T-cell (primary cell): ENCODE results near the gene PNMA8C. TPM values are rescaled to one million over a fixed set of nuclear protein-coding genes. Genes with fewer than 3 reads are reported as not detected.
A peak's percentile ranks its signal among the peaks of the same experiment; 100 is the strongest.
"Not testable (repeated sequence)": the region's sequence is repeated elsewhere in the genome, so short reads cannot be mapped to it uniquely, and the experiment has no call there.

Source experiments
- ATAC-seq, 4 experiments: fragments of 200-7000 bp in 3 of 4; fragments of 150-1000 bp in 1 of 4; cut with Tn5 transposase; replicated peaks in 1 of 4; 1 replicate in 3 of 4; 2 replicates in 1 of 4; pipeline ENCODE4 v1.10.0; 2021; ENCODE audit warnings: moderate library complexity in 3 of 4, mild to moderate bottlenecking in 2 of 4, moderate number of reproducible peaks in 1 of 4
- CTCF ChIA-PET, 2 donors: fragments of 300-600 bp; sonication (Branson Sonifier 250); formaldehyde crosslinking; loops; one replicate each; lab custom pipeline; 2022; ENCODE audit warnings: antibody characterized with exemption in 2 of 2; lab: Charles Lee
- POLR2A ChIA-PET, 2 donors: fragments of 300-600 bp; sonication (Branson Sonifier 250); formaldehyde crosslinking; loops; one replicate each; lab custom pipeline; 2022; ENCODE audit warnings: antibody characterized with exemption in 2 of 2; lab: Charles Lee
- DNase-seq, 35 experiments: peaks; one replicate each; pipeline versions ENCODE4 v3.0.0 to v3.0.0-alpha.2; 2013 to 2023
- H3K27ac ChIP-seq: one replicate; pipeline ENCODE4 v1.5.1; 2013; ENCODE audit warnings: low read length
- H3K27me3 ChIP-seq, 2 experiments: replicated peaks in 1 of 2; 1 replicate in 1 of 2; 2 replicates in 1 of 2; pipeline versions ENCODE4 v1.6.1 to v1.7.0; 2013; ENCODE audit warnings: low read length in 1 of 2, mixed read lengths in 1 of 2; ENCODE audit not compliant: control insufficient read depth in 2 of 2, insufficient read depth in 2 of 2; ENCODE audit errors: extremely low read depth in 1 of 2
- H3K36me3 ChIP-seq, 2 donors: 1 replicate in 1 of 2; 2 replicates in 1 of 2; pipeline versions ENCODE4 v1.6.1 to v1.7.0; 2013; ENCODE audit warnings: low read length in 1 of 2; ENCODE audit not compliant: control insufficient read depth in 2 of 2, insufficient read depth in 1 of 2; ENCODE audit errors: extremely low read depth in 1 of 2
- H3K4me1 ChIP-seq, 2 experiments: 1 replicate in 1 of 2; 2 replicates in 1 of 2; pipeline versions ENCODE4 v1.6.1 to v1.7.0; 2013; ENCODE audit warnings: low read length in 2 of 2, mixed read lengths in 1 of 2; ENCODE audit not compliant: insufficient read depth in 2 of 2, control insufficient read depth in 1 of 2; ENCODE audit errors: extremely low read depth in 1 of 2
- H3K4me3 ChIP-seq, 2 donors: 1 replicate in 1 of 2; 2 replicates in 1 of 2; pipeline versions ENCODE4 v1.5.1 to v1.7.0; 2013; ENCODE audit warnings: mild to moderate bottlenecking in 2 of 2, low read length in 1 of 2, moderate library complexity in 1 of 2; ENCODE audit not compliant: control insufficient read depth in 1 of 2; ENCODE audit errors: extremely low read depth in 1 of 2
- H3K9me3 ChIP-seq: 2 replicates; pipeline ENCODE4 v1.7.0; 2013
- H3K27ac Mint-ChIP-seq, 2 donors: one replicate each; pipeline ENCODE4 v1.8.0; 2020 to 2021; ENCODE audit warnings: mild to moderate bottlenecking in 2 of 2, mixed read lengths in 2 of 2
- H3K27me3 Mint-ChIP-seq, 2 donors: one replicate each; pipeline ENCODE4 v1.8.0; 2021 to 2022; ENCODE audit warnings: mixed read lengths in 2 of 2
- H3K36me3 Mint-ChIP-seq: one replicate; pipeline ENCODE4 v1.8.0; 2021; ENCODE audit warnings: mixed read lengths
- H3K4me1 Mint-ChIP-seq, 3 donors: one replicate each; pipeline ENCODE4 v1.8.0; 2020 to 2022; ENCODE audit warnings: mixed read lengths in 3 of 3, mild to moderate bottlenecking in 1 of 3
- H3K4me3 Mint-ChIP-seq, 3 donors: one replicate each; pipeline ENCODE4 v1.8.0; 2020 to 2022; ENCODE audit warnings: mild to moderate bottlenecking in 3 of 3, mixed read lengths in 3 of 3, moderate library complexity in 3 of 3
- H3K9me3 Mint-ChIP-seq, 3 donors: one replicate each; pipeline ENCODE4 v1.8.0; 2020 to 2022; ENCODE audit warnings: mixed read lengths in 3 of 3
- WGBS: methylation state at CpG from one replicate; pipeline ENCODE4 v1.1.5; 2013; ENCODE audit warnings: missing lambda C conversion rate; ENCODE audit not compliant: insufficient coverage; 5-methylcytosine and 5-hydroxymethylcytosine counted together
- total RNA-seq, 35 experiments: library from RNA in 6 of 35; stranded (reverse) in 6 of 35; fragments of 120-200 nt in 1 of 35; gene quantifications; one replicate each; pipeline versions ENCODE4 v1.2.1 to v1.2.4 and lab custom pipeline; 2013 to 2026

Gene PNMA8C
- total RNA-seq, 5 donors from 2014 or later (not counting 1 experiment from before 2014, with no cell fraction given) = not detected

DNA sequence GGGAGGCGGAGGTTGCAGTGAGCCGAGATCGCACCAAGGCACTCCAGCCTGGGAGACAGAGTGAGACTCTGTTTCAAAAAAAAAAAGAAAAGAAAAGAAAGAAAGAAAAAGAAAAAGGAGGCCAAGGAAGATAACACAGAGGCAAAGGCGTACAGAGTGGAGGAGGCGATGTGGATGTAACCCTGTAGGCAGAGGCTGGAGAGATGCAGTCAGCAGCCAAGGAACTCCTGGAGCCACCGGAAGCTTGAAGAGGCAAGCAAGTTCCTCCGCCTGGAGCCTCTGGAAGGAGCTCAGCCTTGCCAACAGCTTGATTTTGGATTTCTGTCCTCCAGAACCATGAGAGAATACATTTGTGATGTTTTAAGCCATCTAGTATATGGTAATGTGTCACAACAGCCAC, 8.7 kb downstream of the PNMA8C start:
- Mint-ChIP-seq H3K36me3 (no peaks in the 10 kb centered on the region), H3K9me3 (no peaks in the 10 kb centered on the region), H3K4me3 (no peak overlapping the region), H3K27me3 (peaks cover 36 to 57% of the 10 kb centered on the region in 2 donors), H3K4me1 (peaks cover 8 to 9% (median 8%) of the 10 kb centered on the region in 3 donors), H3K27ac (no peak overlapping the region)
- DNase-seq (no peak), ATAC-seq (no peak)
- 98% methylated on average over 5 of the region's 7 CpGs for WGBS
- no peak overlapping the region for H3K27ac ChIP-seq
- peaks cover 0 to 9% of the 10 kb centered on the region in 2 experiments for H3K4me1 ChIP-seq
- no peaks in the 10 kb centered on the region for H3K9me3 ChIP-seq
- peaks cover 0 to 59% of the 10 kb centered on the region in 2 experiments for H3K27me3 ChIP-seq
- CTCF ChIA-PET = no interaction called here
- no peak overlapping the region for H3K4me3 ChIP-seq
- no peaks in the 10 kb centered on the region for H3K36me3 ChIP-seq
- POLR2A ChIA-PET = no interaction called here

DNA sequence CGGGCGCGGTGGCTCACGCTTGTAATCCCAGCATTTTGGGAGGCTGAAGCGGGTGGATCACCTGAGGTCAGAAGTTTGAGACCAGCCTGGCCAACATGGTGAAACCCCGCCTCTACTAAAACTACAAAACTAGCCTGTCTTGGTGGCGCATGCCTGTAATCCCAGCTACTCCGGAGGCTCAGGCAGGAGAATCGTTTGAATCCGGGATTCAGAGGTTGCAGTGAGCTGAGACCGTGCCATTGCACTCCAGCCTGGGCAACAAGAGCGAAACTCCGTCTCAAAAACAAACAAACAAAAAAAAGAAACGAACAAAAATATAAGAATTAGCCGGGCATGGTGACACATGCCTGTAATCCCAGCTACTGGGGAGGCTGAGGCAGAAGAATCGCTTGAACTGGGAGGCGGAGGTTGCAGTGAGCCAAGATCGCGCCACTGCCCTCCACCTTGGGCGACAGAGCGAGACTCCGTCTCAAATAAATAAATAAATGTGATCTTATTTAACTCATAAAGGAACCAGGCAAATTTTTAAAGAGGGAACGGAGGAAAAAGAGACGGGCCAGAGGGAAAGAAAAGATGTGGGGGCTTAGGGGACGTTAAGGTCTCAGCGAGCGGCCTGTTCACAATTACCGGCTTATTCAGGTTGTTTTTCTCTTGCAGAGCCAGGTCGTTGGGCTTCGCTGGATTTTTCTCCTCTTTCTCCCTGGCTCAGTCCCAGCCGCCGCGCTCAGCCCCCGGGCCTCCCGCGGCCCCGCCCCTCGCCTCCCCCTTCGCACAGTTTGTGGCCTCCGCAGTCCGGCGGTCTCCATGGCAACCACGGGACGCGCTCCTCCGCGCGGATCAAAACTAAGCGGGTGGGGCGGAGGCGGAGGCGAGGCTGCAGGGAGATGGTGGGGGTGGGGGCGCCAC, 12.7 kb downstream of the PNMA8C start:
- not testable (repeated sequence) for H3K27ac ChIP-seq, H3K27ac Mint-ChIP-seq, H3K9me3 Mint-ChIP-seq, H3K4me3 ChIP-seq, H3K36me3 Mint-ChIP-seq, H3K9me3 ChIP-seq, H3K4me3 Mint-ChIP-seq, H3K36me3 ChIP-seq
- ChIA-PET POLR2A (interaction anchor here in 1 of 2 donors (0.6 kb wide), 1 partner anchor 104 kb away, joined by 5 read pairs; no protein-coding TSS in a partner anchor), CTCF (interaction anchor here in 1 of 2 donors (0.5 kb wide), 1 partner anchor 83 kb away, joined by 3 read pairs; no protein-coding TSS in a partner anchor)
- WGBS = 32% methylated on average over 23 of the region's 53 CpGs
- Histone ChIP-seq H3K4me1 (peaks cover 0 to 19% of the 10 kb centered on the region in 2 experiments), H3K27me3 (peaks cover 2 to 70% of the 10 kb centered on the region in 2 experiments)
- peaks cover 13 to 15% (median 14%) of the 10 kb centered on the region in 3 donors for H3K4me1 Mint-ChIP-seq
- peaks cover 41 to 65% of the 10 kb centered on the region in 2 donors for H3K27me3 Mint-ChIP-seq
- peak in 6 of 35 experiments; percentile 7 to 43 (median 24) for DNase-seq
- peak in 2 of 4 experiments; percentile 28 to 55 for ATAC-seq

DNA sequence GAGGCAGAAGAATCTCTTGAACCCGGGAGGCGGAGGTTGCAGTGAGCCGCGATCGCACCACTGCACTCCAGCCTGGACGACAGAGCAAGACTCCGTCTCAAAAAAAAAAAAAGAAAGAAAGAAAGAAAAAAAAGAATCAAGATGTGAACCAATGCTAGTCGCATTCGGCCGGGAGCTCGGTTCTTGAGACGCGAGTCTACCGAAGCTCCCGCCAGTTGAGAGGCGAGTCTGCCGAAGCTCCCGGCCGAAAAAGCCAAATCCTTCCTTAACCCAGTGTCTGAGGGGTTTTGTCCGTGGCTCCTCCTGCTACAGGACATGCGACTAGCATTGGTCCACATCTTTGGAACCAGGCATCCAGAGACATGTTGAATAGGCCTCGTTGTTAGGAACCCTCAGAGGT, 13.8 kb downstream of the PNMA8C start:
- WGBS = 97% methylated on average over 19 of the region's 22 CpGs
- DNase-seq, H3K36me3 Mint-ChIP-seq, H3K27ac Mint-ChIP-seq, H3K9me3 Mint-ChIP-seq, H3K27ac ChIP-seq, H3K9me3 ChIP-seq, H3K4me3 ChIP-seq, ATAC-seq, H3K4me3 Mint-ChIP-seq, POLR2A ChIA-PET, H3K36me3 ChIP-seq, CTCF ChIA-PET: not testable (repeated sequence)
- Histone ChIP-seq H3K27me3 (peaks cover 2 to 74% of the 10 kb centered on the region in 2 experiments), H3K4me1 (peaks cover 0 to 19% of the 10 kb centered on the region in 2 experiments)
- Mint-ChIP-seq H3K4me1 (peaks cover 13 to 15% (median 14%) of the 10 kb centered on the region in 3 donors), H3K27me3 (peaks cover 47 to 71% of the 10 kb centered on the region in 2 donors)

DNA sequence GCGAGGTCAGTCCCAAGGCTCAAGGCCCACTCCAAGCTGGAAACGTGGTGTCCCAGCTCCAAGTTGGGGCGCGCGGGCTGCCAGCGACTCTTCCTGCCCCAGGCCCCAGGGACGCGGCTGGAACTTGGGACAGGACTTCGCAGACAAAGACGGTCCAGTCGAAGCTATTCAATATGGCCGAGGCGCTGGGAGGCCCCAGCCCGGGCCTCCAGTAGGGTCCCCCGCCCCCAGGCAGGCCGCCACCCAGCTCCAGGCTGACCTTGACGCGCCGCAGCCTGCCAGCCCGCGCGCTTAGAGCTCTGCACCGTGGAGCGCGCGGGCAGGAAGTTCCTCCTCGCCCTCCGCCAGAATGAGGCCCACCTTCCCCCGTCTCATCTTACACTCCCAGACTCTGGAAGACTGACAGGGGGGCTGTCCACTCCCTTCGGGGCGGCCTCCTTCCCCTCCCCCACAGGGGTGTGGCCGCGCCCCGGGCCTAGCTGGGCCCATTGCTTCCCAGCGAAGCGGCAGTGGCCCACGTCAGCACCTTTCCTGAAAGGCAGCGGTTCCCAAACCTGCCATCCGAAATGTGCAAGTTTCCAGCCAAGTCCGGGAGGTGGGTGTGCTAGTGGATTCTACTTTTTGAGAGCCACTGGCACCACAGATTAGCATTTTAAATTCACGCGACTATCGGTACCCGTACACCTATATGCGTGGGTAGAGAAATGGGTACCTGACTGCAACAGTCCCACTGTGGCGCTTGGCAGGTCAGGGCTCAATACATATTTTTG, 15.3 kb downstream of the PNMA8C start, which contains the start of gene CCDC8:
TSS of gene CCDC8 (minus strand) at position 303 of the 770 bp plus-strand sequence. CDS start 754 bp downstream, outside the sequence.
- 17% methylated on average over 36 of the region's 46 CpGs for WGBS
- H3K27me3 ChIP-seq = peaks cover 2 to 81% of the 10 kb centered on the region in 2 experiments

DNA sequence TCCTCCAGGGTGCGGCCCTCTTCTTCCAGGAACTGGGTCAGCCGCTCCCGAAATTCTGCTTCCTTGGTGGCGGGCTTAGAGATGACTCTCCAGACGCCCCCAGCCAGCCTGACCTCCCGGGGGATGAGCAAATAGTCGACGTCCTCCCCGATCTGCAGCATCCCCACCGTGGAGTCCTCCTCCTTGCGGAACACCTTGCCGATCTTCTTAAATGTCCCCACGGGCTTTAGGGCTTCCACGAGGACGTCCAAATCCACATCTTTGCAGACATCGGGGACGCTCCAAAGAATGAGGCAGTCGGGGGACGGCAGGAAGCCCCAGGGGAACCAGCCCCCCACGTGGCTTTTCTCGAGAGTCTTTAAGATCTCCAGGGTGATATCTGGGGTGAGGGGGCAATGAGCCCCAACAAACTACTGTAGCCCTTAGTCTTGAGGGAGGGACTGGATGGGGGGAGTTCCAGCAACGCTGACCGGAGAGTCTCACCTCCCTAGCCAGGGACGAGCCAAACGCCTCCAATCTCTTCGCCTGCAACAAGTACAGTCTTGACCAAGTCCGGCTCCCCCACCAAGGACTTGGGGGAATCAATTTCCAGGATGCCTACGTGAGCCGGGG, 16.0 kb downstream of the PNMA8C start:
- Histone ChIP-seq H3K36me3 (no peaks in the 10 kb centered on the region), H3K27ac (no peak overlapping the region), H3K27me3 (peaks cover 2 to 88% of the 10 kb centered on the region in 2 experiments), H3K4me3 (no peak overlapping the region), H3K4me1 (peaks cover 0 to 24% of the 10 kb centered on the region in 2 experiments), H3K9me3 (no peaks in the 10 kb centered on the region)
- CTCF ChIA-PET = no interaction called here
- POLR2A ChIA-PET = no interaction called here
- no peaks in the 10 kb centered on the region for H3K36me3 Mint-ChIP-seq
- peak overlapping the region in 1 of 2 donors; percentile 27 for H3K27ac Mint-ChIP-seq
- peaks cover 50 to 81% of the 10 kb centered on the region in 2 donors for H3K27me3 Mint-ChIP-seq
- H3K4me3 Mint-ChIP-seq = no peak overlapping the region
- DNase-seq (no peak), ATAC-seq (no peak)
- H3K4me1 Mint-ChIP-seq = peaks cover 19 to 23% (median 21%) of the 10 kb centered on the region in 3 donors
- 28% methylated on average over 21 of the region's 29 CpGs for WGBS
- no peaks in the 10 kb centered on the region for H3K9me3 Mint-ChIP-seq

More for the DNA sequence above, 15.3 kb downstream of the PNMA8C start, which contains the start of gene CCDC8:
- H3K4me3 ChIP-seq = no peak within 1 kb of the TSS
- Mint-ChIP-seq H3K4me3 (no peak within 1 kb of the TSS), H3K4me1 (peaks cover 17 to 19% (median 19%) of the 10 kb centered on the region in 3 donors), H3K27ac (peak within 1 kb of the TSS in 1 of 2 donors; percentile 27), H3K36me3 (no peaks in the 10 kb centered on the region), H3K27me3 (peaks cover 43 to 77% of the 10 kb centered on the region in 2 donors), H3K9me3 (no peaks in the 10 kb centered on the region)
- CTCF ChIA-PET = no interaction called here
- no peaks in the 10 kb centered on the region for H3K36me3 ChIP-seq
- ATAC-seq (no peak), DNase-seq (no peak)
- no peak within 1 kb of the TSS for H3K27ac ChIP-seq
- H3K9me3 ChIP-seq = no peaks in the 10 kb centered on the region
- peaks cover 0 to 22% of the 10 kb centered on the region in 2 experiments for H3K4me1 ChIP-seq
- POLR2A ChIA-PET = no interaction called here
